Lung (tissue), 12 donors: ENCODE data around the gene ZPR1. TPM values are rescaled to one million over a fixed set of nuclear protein-coding genes. Genes with fewer than 3 reads are reported as not detected.

Source experiments
- ATAC-seq: fragments of 200-7000 bp; cut with Tn5 transposase; one replicate; pipeline ENCODE4 v1.9.1; 2020; ENCODE audit warnings: moderate number of reproducible peaks; ENCODE audit not compliant: insufficient read depth, low FRiP score
- DNase-seq, 3 donors: peaks; one replicate each; pipeline ENCODE4 v3.0.0-alpha.2; 2013 to 2017
- H3K27ac ChIP-seq, 2 donors: one replicate each; pipeline ENCODE4 v1.5.1; 2013; ENCODE audit warnings: mild to moderate bottlenecking in 2 of 2, moderate library complexity in 2 of 2, control low read depth in 1 of 2, inconsistent platforms in 1 of 2, low read depth in 1 of 2, low read length in 1 of 2
- H3K27me3 ChIP-seq, 3 donors: one replicate each; pipeline ENCODE4 v1.5.1; 2013; ENCODE audit warnings: low read length in 2 of 3; ENCODE audit not compliant: control insufficient read depth in 3 of 3, insufficient read depth in 3 of 3
- H3K36me3 ChIP-seq, 4 donors: one replicate each; pipeline ENCODE4 v1.5.1; 2013; ENCODE audit warnings: low read length in 4 of 4, mild to moderate bottlenecking in 1 of 4, moderate library complexity in 1 of 4; ENCODE audit not compliant: control insufficient read depth in 4 of 4, insufficient read depth in 4 of 4
- H3K4me1 ChIP-seq, 5 donors: one replicate each; pipeline ENCODE4 v1.5.1; 2013; ENCODE audit warnings: low read length in 5 of 5, mild to moderate bottlenecking in 2 of 5, moderate library complexity in 1 of 5; ENCODE audit not compliant: control insufficient read depth in 5 of 5, insufficient read depth in 5 of 5
- H3K4me3 ChIP-seq: one replicate; pipeline ENCODE4 v1.5.1; 2013; ENCODE audit warnings: mild to moderate bottlenecking, control low read depth, moderate library complexity
- H3K9ac ChIP-seq, 2 donors: one replicate each; pipeline ENCODE4 v1.5.1; 2013; ENCODE audit warnings: low read length in 2 of 2, control low read depth in 1 of 2; ENCODE audit not compliant: insufficient read depth in 1 of 2
- H3K9me3 ChIP-seq, 4 donors: one replicate each; pipeline ENCODE4 v1.5.1; 2013; ENCODE audit warnings: low read length in 3 of 4, mild to moderate bottlenecking in 1 of 4, moderate library complexity in 1 of 4; ENCODE audit not compliant: control insufficient read depth in 4 of 4, insufficient read depth in 3 of 4
- CTCF ChIP-seq: IDR thresholded peaks from 2 replicates; pipeline ENCODE4 v1.5.1; 2012; ENCODE audit warnings: mild to moderate bottlenecking; ENCODE audit errors: control extremely low read depth, extremely low read depth
- WGBS, 2 donors: extraction: QIAGEN DNeasy Blood & Tissue Kit; methylation state at CpG; one replicate each; pipeline ENCODE4 v1.1.7; 2013; 5-methylcytosine and 5-hydroxymethylcytosine counted together
- polyA plus RNA-seq, 2 donors: library from polyadenylated mRNA; stranded (reverse); fragments of 200-250 nt; gene quantifications; one replicate each; pipeline ENCODE4 v1.2.1, GENCODE V29; 2013
- total RNA-seq, 2 donors: library from RNA; depleted of rRNA in 1 of 2; stranded (reverse); fragments of >200 nt in 1 of 2; gene quantifications; one replicate each; pipeline ENCODE4 v1.2.1, GENCODE V29; 2014 to 2021
- donor health status: control.
- donor health status: control.
- donor health status: Bipolar disorder and iron deficiency.
- donor health status: healthy.
- donor health status: DM: yes; HTN: yes; CAD: no.

The ZPR1 gene
- total and polyA plus RNA-seq, 4 donors = 19.4 to 50.9 (median 34.5) TPM

GRCh38 chr11:116798368-116798767 lies 10.5 kb upstream of the ZPR1 start:
- H3K4me3 ChIP-seq = no peak overlapping the region
- H3K36me3 ChIP-seq = no peaks in the 10 kb centered on the region
- ATAC-seq = no peak
- no peak for TF ChIP-seq CTCF
- 83 to 84% methylated on average over 5 of the region's 5 CpGs for WGBS, 2 donors
- H3K4me1 ChIP-seq = no peaks in the 10 kb centered on the region
- no peaks in the 10 kb centered on the region for H3K9me3 ChIP-seq
- H3K27ac ChIP-seq = no peak overlapping the region
- H3K27me3 ChIP-seq = peaks cover 0 to 2% (median 0%) of the 10 kb centered on the region in 3 donors
- no peak for DNase-seq
- H3K9ac ChIP-seq = no peak overlapping the region

DNA sequence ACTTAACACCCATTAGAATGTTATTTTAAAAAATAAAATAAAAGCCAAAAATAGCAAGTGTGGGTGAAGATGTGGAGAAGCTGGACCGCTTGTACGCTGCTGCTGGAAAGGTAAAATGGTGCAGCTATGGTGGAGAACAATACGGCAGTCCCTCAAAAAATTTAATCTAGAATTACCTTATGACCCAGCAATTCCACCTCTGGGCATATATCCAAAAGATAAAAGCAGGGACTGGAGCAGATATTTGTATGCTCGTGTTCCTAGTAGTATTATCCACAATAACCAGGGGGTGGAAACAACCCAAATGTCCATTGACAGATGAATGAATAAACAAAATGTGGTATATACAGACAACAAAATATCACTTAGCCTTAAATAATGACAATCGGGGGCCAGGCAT lies 10.0 kb upstream of the ZPR1 start:
- Histone ChIP-seq H3K4me1 (no peaks in the 10 kb centered on the region), H3K27me3 (peaks cover 0 to 2% (median 0%) of the 10 kb centered on the region in 3 donors), H3K36me3 (no peaks in the 10 kb centered on the region), H3K4me3 (no peak overlapping the region), H3K9ac (no peak overlapping the region), H3K9me3 (no peaks in the 10 kb centered on the region), H3K27ac (no peak overlapping the region)
- DNase-seq (no peak), ATAC-seq (no peak)
- TF ChIP-seq CTCF = no peak
- WGBS, 2 donors = 83 to 90% methylated on average over 5 of the region's 5 CpGs

GRCh38 chr11:116796548-116796947 lies 8.7 kb upstream of the ZPR1 start:
- H3K4me3 ChIP-seq = no peak overlapping the region
- no peak for DNase-seq
- peaks cover 0 to 2% (median 0%) of the 10 kb centered on the region in 3 donors for H3K27me3 ChIP-seq
- no peaks in the 10 kb centered on the region for H3K36me3 ChIP-seq
- no peak for TF ChIP-seq CTCF
- no peak overlapping the region for H3K27ac ChIP-seq
- peaks cover 0 to 9% (median 0%) of the 10 kb centered on the region in 5 donors for H3K4me1 ChIP-seq
- no peak overlapping the region for H3K9ac ChIP-seq
- H3K9me3 ChIP-seq = no peaks in the 10 kb centered on the region
- 62 to 66% methylated on average over 1 of the region's 1 CpG for WGBS, 2 donors
- no peak for ATAC-seq

DNA sequence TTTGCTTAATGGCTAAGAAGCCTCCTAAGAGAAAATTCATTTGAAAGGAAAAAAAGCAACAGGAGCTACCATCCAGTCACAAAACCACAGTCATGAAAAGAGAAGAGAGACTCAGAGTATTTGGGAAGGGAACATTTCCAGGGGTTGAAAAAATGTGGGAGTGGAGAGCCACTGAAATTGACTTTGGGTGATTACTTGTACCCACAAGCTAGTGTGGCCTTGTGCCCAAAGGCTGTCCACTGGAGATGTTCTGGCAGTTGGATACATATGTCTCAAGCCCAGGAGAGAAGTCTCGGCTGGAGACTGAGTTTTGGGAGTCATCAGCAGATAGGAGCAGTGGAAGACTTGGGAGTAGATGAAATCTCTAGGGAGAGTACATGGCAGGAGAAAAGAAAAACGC lies 7.0 kb upstream of the ZPR1 start:
- Histone ChIP-seq H3K9me3 (no peaks in the 10 kb centered on the region), H3K27me3 (peaks cover 0 to 2% (median 0%) of the 10 kb centered on the region in 3 donors), H3K4me3 (no peak overlapping the region), H3K9ac (no peak overlapping the region), H3K4me1 (peaks cover 0 to 15% (median 0%) of the 10 kb centered on the region in 5 donors), H3K36me3 (no peaks in the 10 kb centered on the region), H3K27ac (no peak overlapping the region)
- DNase-seq (no peak), ATAC-seq (no peak)
- 85 to 96% methylated on average over 2 of the region's 2 CpGs for WGBS, 2 donors
- TF ChIP-seq CTCF = no peak
